Fibroblast of skin of right biceps (primary cell): ENCODE results near the gene ALDOB.

Experiments
- DNase-seq: peaks from one replicate; pipeline ENCODE4 v3.0.0-alpha.2; 2013

ALDOB gene

DNA sequence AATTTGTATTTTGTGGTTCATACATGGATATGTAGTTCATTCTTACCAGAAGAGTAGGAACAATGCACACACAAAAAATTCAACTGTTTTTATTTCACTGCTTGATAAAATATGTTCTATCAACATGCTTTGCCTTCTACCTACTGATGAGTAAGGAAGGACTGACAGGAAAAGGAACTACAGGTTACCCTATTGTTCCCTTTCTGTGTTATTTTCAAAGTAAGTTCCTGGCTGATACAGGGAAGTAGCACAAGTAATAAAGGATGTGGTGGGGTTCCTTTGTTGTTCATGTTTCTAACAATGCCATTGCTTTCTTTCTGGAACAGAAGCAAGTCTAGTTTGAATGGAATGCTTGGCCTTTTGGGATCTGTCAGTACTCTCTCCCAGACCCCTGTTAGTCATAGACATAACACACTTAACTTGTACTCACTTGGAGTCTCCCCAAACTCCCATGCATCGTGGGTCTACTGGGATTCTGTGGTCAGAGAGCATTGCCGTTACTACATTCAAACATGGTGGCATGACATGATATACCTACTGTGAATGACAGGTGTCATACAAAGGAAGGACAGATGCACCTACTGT is 20.2 kb upstream of the ALDOB start:
- DNase-seq = peak; percentile 84

DNA sequence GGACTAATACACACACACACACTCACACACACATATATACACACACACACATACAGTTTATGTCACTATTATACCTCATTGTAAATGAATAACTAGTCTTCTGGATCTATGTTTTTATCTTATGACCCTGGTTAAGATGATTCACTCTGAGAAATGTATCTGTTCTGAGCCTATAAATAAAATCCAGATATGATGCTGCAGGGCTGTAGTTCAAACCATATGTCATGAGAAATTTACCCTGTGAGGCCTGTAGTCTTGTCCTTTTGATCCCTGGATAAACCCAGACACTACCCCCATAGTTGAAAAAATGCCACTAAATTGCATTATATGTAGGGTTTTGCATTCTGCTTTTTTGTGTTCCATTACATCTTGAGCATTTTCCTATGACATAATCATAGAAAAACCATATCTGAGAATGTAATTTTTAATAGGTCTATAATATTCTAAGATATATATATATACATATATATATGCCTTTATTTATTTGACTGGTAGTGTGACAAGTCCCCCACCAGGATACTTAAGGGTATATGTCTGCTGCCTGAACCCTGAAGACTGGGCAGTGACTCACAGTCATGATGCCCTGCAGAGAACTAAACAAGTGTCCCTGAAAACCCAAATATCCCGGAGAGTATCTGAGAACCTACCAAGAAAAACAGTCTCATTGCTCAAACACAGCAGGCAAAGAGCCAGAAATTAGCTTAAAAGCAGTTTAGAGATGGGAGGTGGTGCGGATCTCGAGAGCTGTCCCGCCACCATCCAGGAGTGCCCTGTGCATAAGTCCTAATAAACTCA is 18.4 kb upstream of the ALDOB start:
- DNase-seq = peak; percentile 56

DNA sequence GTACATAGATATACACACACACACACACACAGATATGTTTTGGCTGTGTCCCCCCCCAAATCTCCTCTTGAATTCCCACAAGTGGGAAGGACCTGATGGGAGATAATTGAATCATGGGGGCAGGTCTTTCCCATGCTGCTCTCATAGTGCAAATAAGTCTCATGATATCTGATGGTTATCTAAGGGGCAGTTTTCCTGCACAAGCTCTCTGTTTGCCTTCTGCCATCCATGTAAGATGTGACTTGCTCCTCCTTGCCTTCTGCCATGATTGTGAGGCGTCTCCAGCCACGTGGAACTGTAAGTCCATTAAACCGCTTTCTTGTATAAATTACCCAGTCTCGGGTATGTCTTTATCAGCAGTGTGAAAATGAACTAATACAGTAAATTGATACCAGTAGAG is 15.9 kb upstream of the ALDOB start:
- no peak for DNase-seq

DNA sequence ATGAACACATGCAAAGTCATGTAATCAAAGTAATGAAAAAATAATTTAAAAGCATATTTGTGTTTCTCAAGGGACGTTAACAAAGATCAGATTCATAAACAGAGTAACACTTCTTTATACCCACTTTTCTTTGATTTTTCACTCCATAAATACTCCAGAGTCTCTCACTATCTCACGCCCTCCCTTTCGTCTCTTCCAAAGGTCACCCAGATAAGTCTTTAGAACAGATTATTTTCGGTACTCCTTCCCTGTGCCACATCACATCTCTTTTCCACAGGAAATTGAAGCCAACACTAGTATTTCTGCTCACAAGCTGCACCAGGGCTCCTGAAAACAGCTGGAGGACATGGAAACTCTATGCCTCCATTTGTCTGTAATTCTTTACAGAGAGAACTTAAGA is 15.4 kb upstream of the ALDOB start:
- no peak for DNase-seq

DNA sequence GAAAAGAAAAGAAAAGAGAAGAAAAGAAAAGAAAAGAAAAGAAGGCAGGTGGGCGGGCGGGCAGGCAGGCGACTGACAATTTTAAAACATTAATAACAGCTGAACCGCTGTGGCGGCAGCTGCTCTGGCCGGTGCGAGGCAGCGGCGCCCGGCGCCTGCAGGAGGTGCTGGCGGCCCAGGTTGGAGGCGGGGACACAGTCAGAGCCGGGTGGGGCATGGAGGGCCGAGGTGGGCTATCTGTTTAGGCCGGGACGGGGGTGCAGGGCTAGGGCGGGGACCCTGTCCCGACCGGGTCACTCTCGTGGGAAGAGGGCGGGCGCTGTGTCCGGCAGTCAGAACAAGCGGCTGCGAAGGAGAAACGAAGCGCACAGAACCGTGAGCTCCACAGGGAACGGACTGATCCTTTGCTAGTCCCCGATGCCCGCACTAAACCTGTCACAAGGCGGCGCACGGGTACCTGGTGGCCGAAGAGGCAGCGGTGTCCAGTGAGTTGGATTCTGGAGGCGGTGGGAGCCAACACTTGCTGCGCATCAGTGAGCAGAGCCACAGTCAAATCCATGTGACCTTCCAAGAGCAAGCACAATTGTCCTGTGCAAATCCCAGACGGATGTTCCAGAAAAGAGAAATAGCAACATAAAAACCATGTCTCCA is 13.6 kb upstream of the ALDOB start:
- peak; percentile 59 for DNase-seq

DNA sequence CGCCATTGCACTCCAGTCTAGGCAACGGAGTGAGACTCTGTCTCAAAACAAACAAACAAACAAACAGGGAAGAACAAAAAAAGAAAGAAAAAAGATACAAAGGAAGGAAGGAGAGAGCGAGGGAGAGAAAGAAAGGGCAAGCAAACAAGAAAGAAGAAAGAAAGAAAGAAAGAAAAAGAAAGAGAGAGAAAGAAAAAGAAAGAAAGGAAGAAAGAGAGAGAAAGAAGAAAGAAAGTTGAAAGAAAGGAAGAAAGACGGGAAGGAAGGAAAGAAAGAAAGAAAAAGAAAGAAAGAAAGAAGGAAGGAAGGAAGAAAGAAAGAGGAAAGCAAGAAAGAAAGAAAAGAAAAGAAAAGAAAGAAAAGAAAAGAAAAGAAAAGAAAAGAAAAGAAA is 13.1 kb upstream of the ALDOB start:
- no peak for DNase-seq

DNA sequence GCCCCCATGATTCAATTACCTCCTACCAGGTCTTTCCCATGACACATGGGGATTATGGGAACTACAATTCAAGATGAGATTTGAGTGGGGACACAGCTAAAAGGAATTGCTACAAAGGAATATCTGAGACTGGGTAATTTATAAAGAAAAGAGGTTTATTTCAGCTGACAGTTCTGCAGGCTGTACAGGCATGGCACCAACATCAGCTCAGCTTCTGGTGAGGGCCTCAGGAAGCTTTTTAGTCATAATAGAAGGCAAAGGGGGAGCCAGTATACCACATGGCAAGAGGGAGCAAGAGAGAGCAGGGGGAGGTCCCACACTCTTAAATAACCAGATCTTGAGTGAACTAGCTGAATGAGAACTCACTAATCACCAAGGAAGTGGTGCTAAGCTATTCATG is 11.2 kb upstream of the ALDOB start:
- DNase-seq = no peak

DNA sequence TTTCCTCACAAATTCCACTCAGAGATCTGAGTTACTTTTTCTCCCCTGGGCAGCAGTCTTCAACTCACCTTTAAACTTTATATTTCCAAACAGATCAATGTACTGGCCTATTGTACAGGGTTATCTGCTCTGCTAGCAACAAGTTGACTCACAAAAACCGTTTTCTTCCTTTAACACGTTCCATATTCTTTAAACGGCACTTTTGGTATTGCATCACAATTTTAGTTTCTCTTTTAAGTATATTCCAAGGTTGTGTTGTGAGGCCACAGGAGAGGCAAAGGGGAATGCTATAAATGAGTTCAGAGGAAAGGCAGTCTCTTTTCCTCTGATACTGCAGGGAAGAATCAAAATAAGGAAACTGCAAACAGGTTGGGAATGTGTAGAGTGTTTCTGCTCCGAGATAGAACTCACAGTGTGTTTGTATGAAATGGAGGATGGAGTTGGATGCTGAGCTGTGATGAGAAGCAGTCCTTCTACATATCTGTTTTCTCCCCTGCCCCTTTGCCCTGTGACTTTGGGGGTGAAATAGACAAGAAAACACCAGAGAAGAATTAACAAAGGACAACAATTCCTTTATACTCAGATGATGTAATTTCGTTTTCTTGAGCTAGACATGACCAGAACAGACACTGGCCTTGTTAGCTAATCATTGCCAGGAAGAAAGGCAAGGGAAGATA is 9.9 kb upstream of the ALDOB start:
- DNase-seq = peak; percentile 16

DNA sequence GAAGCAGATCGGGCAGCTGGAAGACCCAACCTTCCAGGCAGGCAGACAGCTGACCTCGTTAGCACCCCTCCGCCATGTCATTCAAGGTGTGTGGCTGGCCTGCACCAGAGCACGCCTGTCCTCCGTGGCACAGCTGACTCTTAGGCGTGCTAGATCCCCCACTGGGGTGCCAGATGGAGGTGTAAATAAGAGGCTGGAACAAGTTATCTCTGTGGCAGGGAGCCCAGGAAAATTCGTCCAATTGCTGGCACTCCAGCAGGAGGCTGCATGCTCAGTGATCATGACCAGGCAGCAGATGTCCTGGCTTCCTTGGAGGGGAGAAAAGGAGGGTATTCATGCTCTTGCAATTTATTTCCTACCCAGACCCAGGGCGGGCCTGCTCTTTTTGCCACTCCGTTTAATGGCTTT is 7.8 kb upstream of the ALDOB start:
- DNase-seq = no peak

DNA sequence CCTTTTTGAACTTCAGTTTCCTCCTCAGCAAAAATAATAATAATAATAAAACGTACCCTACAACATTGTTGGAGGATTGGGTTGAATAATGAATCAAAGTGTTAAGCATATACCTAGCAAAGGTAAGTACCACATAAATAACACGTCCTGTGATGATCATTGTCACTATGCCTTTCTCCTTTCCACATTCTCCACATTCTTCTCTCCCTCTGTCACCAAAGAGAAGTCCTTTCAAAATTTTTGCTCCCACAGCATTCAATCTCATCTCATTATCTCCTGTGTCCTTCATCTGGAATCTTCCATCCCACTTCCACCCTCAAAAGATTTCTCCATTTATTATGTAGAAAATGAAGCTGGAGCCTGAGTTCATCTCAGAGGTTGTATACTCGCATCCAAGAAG is 7.2 kb upstream of the ALDOB start:
- no peak for DNase-seq

DNA sequence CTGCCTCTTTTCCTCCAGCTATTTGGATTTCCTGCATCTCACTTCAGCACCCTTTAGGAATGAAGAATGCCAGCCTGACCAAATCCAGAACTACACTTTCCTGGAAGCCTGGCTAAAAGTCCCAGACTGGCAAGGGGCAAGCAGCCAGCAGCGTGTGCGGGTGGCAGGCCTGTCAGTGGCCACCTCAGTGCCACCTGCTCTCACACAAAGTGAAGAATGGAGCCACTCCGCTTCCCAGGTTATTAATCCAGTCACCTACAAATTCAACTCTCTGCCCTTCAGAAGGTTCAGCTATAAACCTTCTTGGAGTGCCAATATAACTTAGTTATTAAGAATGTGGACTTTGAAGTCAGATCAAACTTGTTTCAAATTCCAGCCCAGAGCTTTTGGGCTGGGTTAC is 6.7 kb upstream of the ALDOB start:
- DNase-seq = no peak

DNA sequence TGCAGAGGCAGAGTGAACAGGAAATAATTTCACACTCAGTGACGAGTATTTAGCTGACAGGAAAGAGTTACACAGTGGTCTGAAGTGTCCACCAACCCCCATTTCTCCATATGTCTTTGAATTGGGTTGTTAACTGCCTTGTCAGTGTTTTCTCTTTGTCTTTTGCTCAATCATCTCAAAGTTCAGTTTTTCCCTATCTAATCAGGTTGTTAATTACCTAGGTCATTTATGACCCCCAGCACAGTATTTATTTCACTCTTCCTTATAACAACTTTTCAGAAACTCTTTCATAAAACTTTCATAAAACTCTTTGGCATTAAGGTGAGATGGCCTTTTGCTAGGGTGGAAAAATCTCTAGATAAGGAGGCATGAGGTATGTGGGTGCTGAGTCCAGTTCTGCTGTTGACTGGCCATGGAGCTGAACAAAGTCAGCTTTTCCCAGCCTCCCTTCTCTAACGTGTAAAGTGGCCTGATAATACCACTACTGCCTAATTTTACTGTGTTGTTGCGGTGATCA is 5.2 kb upstream of the ALDOB start:
- no peak for DNase-seq

DNA sequence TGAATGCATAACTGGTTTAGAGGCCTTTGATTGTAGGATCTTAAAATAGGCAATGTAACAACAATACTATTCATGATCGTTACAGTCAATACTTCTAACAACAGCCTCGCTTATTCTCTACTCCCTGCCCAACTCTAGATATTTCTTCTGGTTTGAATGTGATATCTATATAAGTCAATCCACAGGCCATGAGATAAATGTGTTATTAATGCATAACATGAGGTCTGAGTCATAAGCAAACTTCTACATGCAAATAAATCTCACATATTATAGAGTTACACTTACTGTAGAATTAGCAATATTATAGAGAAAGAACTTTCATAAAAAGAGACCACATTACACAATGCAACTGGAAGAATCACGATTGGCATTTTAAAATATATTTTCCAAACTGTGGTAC is 2.9 kb upstream of the ALDOB start:
- no peak for DNase-seq

DNA sequence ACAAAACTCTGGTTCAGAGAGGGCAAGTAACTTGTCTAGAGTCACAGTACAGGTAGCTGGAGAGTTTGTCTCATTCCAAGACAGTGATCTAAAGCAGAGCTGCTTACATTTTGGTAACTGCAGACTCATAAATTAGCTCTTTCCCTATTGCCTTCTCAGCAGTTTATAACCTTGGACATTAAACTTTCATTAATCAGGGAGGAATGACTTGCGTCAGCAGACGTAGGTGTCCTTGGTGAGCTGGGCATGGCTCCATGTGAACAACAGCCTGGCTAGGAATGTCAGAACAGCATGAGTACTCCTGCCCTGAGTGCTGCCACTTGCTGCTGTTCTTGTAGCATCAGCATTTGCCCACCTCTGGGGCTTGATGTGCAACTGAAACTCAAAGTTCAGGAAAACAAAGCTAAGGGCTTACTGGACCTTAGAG is 2.2 kb upstream of the ALDOB start:
- no peak for DNase-seq

DNA sequence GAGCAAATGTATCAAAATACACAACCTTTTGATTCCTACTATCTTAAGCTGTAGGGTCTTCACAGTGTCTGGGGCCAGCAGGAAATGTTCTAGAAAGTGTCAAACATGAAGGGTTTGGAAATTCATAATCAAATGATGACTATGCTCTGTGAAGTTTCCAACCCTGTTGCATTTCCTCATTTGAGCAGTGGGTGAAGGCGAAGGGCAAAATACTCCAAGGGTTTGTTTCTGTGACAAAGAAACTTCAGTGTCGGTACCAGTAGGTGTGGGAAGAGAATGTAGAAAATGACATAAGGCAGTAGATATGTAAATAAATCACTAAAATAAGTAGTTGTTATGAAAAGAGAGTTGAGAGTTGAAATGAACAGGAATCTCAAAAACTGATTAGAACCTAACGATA is 576 bp downstream of the ALDOB start:
- DNase-seq = no peak

DNA sequence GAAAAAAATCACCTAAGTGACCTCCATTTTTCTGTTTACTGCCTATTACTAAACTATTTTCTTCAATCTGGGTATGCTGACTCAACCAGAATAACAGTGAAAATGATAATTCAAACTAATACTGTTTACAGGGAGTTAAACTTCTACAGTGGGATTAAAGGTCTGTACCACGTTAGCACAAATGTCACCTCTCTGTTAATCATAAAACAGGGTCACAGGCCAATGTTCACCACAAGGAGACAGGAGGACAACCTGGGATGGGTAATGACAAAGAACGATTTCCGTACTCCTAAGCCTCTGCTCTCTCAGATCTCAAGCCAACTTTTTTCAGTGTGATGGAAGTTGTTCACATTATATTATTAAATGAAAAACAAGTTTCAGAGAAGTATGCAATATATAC is 2.3 kb downstream of the ALDOB start:
- DNase-seq = no peak

DNA sequence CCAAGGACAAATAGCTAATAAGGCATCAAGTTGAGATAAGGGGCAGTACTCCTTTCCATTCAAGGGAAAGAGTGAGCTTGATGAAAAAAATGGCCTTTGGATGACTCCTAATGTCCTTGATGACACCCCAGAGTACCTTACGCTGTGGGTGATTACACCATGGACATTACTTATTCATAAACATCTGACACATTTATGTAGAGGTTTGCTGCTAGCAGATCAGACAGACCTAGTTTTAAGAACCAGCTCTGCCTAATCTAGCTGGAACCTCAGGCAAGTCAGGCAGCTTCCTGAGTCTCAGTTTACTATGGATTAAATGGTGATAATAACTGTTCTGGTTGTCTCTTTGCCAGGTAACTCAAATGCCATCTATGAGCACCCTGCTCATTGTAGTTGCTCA is 2.8 kb downstream of the ALDOB start:
- DNase-seq = no peak

DNA sequence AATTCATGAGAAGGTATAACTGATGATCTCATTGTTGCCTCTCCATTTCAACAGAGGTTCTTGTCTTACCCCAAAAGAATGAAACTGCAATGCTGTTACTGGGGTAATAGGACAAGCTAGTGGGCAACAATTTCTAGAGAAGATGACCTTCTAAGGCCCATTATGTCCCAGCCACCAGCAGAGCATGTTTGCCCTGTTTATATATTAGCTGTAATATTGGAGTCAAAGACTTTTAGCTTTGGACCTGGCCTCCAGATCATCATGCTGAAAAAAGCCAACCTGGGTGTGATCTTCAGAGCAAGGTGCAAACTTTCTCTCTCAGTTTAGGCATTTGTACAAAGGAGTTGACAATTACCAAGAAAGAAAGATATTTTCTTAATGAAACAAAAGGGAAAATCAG is 3.4 kb downstream of the ALDOB start:
- DNase-seq = no peak

DNA sequence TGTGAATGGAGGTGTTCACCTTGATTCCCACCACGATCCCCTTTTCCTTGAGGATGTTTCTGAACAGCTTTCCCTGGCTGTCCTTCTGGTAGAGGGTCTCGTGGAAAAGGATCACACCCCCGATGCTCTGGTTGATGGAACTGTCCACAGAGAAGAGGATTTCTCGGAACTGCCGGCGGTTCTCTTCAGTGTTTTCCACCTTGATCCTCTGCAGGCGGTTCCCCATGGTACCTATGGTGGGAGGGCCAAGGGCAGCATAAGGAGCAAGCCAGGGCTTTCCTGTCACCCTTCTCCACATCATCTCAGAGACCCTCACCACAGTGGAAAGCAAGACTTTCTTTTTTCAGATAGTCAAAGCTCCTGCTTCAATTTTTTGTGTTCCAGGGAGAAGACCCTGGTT is 5.8 kb downstream of the ALDOB start:
- no peak for DNase-seq

DNA sequence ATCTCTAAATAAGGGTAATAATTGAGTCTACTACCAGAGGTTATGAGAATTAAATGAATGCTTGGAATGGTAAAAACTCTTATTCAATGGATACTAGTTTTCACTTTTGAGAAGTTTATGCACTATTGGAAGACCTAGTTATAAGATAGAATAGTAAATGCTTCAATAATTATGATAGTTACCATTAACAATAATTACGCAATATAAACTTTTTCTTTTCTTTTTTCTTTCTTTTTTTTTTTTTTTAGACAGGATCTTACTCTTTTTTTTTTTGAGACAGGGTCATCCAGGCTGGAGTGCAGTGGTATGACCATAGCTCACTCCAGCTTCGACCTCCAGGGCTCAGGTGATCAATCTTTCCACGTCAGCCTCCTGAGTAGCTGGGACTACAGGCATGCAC is 6.7 kb downstream of the ALDOB start:
- no peak for DNase-seq

DNA sequence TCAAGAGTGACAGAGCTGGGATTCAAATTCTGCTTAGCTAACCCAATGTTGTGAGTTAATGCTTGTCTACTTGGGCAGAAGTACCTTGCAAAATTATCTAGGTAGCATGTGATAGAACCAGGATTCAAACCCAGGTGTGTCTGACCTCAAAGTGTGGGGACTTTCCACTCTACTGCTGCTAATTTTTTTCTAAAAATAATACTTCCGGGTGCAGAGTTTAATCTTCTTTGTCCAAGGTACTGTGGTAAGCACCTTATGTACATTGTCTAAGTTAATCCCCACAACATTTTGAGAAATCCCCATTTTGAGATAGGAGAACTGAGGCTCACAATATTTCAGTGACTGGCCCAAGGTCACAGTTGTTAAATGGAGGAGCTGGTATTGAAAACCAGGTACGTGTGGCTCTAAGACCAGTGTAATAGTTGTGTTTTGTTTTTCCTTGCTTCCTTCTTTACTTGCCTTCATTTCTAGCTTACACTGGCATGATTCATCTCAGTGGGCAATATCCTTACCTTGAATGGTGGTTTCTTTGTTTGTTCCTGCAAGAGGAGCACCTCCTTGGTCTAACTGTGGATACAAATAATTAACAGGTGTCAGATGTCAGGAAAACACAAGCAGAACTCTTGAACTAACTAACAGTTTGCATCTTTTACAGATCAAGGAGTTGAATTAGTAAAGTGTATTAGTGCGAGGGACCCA is 7.5 kb downstream of the ALDOB start:
- DNase-seq = no peak

DNA sequence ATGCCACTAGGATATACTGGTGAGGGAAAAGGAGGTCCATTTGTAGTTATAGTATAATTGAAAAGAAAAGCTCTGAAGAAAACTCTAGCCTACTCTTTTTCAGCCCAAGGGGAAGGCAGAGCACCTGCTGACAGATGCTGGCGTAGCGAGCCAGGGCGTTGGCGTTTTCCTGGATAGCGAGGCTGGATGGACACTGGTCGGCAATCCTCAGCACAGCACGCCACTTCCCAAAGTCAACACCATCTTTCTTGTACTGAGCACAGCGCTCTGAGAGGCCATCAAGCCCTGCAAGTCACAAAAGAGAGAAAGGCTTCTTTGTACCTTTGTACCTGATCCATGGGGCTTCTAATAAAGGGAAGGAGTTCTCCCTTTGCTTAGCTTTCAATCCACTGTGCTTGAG is 8.2 kb downstream of the ALDOB start:
- DNase-seq = no peak

DNA sequence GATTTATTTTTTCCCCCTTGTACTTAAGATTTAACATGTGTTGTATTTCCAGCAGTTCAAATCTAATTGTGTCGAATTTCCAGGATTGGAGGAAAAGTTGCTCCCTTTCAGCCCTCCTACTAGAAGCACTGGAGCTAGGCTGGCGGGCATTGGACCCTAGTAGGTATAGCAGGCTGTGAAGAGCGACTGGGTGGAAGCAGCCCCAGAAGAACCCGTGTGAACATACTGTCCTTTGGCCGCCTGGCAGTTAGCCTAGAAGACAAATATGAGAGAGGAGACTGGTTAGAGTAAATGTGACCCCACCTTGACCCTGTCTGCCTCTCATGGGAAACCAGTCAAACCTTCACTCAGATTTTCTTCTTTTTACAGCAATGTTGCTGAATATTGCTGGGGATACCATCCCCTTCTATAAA is 13.9 kb downstream of the ALDOB start:
- DNase-seq = no peak
